Stimulated activated CD8-positive, alpha-beta memory T cell treated with anti-CD3 and anti-CD28 coated beads, Interleukin-12 subunit alpha, Interleukin-12 subunit beta, amount 100 ng/mL, for 24 hours (primary cell): ENCODE measurements around the gene EHD1.

ENCODE experiments used
- DNase-seq: peaks from one replicate; pipeline ENCODE4 v3.0.0-alpha.2; 2020; ENCODE audit errors: extremely low read depth

The EHD1 gene

GRCh38 chr11:64878494-64879243 lies at the start of gene EHD1:
TSS of gene EHD1 (minus strand) at chr11:64878621. CDS start at chr11:64878464, 157 bp downstream.
- DNase-seq: peak; percentile 99

- no peak for DNase-seq
Measured at GRCh38 chr11:64926689-64927088, 48.3 kb upstream of the EHD1 start.

- no peak for DNase-seq
Measured at GRCh38 chr11:64925536-64926436, 47.4 kb upstream of the EHD1 start.

GRCh38 chr11:64924910-64925284 lies 46.5 kb upstream of the EHD1 start:
- DNase-seq: no peak

DNA sequence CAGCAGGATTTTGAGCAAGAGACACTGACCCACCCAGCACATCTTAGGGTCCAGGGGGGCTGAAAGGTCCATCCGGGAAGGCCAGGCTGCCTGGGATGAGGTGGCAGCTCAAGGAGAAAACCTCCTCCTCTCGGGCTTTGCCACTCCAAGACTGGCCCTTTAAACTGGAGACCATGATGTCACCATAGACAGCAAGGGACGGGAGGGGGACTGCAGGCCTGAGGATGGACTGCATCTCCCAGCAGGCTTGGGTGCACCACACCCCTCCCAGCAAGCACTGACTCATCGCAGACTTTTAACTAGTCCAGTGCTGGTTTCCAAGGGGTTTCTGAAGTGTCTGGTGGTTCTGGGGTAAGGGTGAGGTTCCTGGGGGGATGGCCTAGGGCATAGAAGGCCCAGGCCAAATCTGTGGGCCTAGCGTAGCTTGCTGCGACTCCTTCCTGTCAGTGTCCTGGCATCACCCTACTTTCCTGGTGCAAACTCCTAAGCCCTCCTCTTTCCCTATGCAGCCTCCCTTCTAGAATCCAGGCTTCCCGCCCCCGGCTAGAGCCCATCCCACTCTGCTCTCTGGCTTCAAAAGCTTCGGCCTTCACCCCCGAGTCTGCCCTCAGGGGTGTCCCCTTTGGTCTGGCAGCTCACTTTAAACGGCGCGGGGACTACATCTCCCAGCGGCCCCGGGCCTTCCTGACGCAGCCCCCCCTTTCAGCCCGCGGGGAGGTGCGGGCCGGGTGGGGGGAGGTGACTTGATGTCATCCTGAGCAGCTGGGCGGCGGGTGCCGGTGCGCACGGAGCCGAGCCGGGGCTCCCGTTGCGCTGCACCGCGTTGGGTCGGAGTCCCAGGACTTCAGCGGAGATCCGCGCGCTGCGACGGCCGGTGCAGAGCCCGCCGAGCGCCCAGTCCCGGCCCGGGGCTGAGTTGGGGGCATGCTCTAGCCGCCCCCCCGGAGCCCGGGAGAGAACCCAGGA lies 45.8 kb upstream of the EHD1 start, which contains the start of gene PPP2R5B:
Gene PPP2R5B (plus strand): TSS at position 746 of the 966 bp plus-strand sequence. CDS start 1,046 bp downstream, outside the sequence.
- peak; percentile 75 for DNase-seq

GRCh38 chr11:64923151-64923661 lies 44.8 kb upstream of the EHD1 start:
- no peak for DNase-seq

- no peak for DNase-seq
Measured at GRCh38 chr11:64921384-64921783, 43.0 kb upstream of the EHD1 start.

DNA sequence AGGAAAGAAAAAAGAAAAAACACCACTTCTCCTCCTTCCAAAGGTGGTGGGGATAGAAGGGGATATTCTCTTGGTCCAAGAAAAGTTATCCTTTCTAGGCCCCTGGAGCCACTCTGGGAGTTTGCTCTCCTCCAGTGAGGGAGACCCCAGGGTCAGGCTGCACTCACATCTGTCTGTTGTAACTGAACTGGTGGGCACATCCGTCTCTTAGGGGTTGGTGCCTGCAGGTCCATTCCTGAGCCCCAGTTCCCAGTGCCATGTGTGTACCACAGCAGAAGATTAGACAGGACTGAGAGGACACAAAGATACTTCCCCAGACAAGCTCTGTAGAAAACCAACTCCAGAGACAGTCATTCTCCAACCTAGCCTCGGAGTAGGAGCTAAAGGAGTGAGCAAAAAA lies 41.7 kb upstream of the EHD1 start:
- no peak for DNase-seq

DNA sequence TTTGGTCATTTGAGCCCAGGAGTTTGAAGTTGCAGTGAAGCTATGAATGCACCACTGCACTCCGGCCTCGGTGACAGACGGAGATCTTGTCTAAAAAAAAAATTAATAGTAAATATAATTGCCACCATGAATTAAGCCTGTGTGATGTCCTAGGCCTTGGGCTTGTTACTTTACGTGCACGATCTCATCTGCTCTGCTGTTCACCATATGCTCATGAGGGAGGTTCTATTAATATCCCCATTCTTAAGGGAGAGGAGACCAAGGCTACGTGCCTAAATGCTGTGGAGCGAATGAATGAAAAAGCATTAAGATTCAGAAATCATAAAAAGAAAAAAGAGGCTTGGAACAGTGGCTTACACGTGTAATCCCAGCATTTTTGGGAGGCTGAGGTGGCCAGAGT lies 41.2 kb upstream of the EHD1 start:
- no peak for DNase-seq

DNA sequence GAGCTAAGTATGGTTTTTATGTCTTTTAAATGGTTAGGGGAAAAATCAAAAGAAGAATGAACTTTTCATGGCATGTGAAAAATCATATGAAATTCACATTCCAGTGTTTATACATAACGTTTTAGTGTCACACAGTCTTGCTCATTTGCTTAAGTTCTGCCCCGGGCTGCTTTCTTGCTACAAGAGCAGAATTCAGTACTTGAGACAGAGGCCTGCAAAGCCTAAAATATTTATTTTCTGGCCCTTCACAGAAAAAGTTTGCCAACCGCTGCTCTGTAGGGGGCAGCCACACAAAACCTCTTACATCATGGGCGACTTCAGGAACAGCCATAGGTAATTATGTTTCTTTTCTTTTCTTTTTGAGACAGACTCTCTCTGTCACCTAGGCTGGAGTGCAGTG lies 39.6 kb upstream of the EHD1 start:
- no peak for DNase-seq

DNA sequence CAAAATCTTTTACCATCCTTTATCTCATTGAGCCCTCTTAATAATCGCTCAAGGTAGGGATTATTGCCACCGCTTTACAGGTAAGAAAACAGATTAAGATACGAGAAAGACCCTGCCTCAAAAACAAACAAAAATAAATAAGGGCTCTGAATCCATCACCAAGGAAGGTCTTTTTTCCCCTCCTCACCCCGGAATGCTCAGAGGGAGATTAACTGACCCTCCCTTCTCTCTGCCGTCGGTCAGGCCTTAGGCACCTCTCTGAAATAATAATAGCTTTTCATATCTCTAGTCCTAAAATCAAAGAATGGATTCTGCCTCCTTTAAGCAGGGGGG lies 39.2 kb upstream of the EHD1 start:
- DNase-seq: no peak

DNA sequence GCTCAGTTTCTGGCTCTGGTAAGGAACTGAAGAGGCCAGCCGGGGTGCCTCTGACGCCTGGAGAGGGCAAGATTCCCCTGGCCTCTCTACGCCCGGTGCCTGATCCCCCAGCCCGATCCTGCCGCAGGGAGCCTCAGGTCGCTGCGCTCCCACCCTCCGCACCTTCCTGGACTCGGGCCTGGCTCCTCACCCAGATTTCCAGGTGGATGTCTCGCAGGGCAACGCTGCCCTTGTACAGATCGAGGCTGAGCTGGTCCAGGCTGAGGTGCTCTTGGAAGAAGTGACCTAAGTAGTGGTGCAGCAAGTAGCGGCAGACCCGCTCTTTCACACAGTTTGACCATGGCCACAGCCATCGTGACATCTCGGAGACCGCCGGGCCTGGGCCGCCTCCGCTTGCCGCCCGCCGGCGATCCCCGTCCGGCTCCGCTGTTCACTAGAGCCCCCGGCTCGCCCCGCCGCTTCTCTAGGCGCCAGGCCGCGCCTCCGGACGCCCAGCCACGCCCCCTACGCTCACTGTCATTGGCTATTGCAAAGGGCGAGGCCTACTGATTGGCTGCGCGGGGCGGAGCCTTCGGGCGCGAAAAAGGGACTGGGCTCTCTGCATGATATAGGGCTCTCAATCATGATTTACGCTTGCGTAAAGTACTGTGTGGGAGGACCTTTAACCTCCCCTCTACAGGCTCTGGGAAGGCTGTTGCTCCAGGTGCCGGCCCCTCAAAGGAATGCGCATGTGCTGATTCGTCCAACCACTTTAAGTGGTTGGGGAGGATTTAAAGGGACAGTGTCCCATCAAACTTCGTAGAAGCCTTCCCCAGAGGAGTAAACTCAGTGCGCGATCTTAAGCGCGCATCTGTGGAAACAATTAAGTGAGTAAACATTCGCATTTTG lies 38.6 kb upstream of the EHD1 start, which contains the start of gene ATG2A:
Gene ATG2A (minus strand): TSS at position 435 of the 888 bp plus-strand sequence. CDS start 74 bp downstream, at position 361.
- DNase-seq: peak; percentile 97

DNA sequence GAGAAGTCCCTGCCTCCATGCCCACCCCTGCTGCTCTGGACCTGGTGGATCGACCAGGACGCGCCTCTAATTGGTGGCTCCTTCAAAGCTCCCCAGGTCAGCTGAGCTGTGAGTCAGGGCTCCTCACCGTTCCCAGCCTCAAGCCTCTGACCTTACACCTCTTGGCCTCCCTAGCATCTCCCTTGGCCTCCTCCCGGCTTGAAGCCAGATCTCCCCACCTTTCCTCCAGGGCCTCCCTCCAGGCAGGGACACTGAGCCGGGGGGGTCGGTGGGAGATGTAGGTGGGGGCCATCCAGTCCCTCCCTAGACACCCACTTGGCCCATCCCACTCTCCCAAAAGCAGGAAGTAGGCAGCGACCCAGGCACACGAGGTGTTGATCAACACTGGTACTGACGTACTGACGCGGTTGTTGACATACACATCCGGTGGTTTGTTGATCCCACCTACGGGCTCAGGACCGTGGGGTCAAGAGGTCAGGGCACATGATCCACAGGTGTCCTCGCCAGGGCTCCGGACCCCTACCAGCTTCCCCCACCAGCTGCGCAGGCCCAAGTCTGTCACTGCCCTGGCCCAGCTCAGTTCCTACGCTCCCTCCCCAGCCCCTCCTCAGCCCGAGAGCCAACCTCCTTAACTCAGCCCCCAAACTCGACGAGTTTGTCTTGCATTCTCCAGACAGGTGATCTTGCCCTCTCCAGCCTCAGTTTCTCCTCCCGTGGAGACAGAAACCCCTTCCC lies 37.8 kb upstream of the EHD1 start:
- no peak for DNase-seq

DNA sequence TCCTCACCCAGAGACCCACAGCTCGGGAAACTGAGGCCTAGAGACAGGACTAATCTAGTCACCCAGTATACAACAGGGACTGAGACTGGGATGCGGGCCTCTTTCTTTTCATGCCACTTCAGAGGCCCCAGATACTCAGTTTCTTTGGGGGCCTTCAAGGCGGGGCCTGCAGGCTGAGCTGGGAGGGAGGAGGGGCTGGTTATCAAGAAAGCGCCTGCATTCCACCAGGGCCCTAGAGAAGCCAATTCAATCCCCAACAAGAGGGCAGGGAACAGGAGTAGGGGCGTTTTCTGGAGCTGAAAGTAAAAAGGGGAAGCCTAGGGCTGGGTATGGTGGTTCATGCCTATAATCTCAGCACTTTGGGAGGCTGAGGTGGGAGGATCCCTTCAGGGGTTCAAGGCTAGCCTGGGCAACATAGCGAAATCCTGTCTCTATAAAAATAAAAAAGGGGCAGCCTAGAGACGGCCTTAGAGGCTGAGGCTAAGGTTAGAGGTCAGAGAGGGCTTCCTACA lies 37.0 kb upstream of the EHD1 start:
- no peak for DNase-seq

- no peak for DNase-seq
Measured at GRCh38 chr11:64914123-64914522, 35.7 kb upstream of the EHD1 start.

- DNase-seq: no peak
Measured at GRCh38 chr11:64913171-64913727, 34.8 kb upstream of the EHD1 start.

DNA sequence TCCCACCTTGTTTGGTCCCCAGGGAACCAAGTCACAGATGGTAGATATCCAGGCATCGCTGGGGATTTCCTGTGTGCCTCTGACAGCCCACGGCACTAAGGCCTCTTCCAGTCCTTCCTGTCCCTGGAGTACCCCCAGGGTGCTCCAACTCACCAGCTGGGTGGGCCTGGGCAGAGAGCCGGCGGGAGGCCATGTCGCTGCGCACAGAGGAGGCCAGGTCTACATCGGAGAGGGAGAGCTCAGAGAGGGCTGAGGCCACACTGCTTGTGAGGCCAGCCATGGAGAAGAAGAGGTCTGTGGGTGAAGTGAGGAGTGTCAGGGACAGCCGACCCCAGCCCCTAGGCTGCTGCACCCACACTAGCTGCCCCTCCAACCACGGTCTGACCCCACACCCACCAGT lies 33.3 kb upstream of the EHD1 start:
- DNase-seq: no peak

DNA sequence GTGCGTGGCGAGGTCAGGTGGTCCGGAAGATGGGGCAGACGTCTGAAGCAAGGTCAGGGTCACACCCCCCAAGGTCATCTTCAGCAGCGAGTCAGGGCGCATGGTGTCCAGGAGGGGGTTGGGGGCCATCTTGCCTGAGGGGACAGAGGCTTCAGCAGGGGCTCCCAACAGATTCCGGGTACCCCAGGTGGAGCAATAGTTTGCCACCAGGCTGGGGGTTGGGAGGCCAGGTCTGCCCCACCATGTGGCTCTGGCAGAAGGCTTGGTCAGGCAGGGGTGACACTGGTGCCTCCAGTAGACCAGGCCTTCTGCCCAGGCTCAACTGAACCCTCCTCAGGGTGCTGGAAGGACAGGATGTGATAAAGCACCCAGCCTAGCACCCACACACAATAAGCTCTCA lies 32.7 kb upstream of the EHD1 start:
- DNase-seq: no peak

GRCh38 chr11:64910451-64911093 lies 32.2 kb upstream of the EHD1 start:
- DNase-seq: no peak
